ENCODE data around the gene BRAF.
"Not testable (repeated sequence)": the region's sequence is repeated elsewhere in the genome, so short reads cannot be mapped to it uniquely, and the experiment has no call there.

- TF ChIP-seq, protein P1, sequence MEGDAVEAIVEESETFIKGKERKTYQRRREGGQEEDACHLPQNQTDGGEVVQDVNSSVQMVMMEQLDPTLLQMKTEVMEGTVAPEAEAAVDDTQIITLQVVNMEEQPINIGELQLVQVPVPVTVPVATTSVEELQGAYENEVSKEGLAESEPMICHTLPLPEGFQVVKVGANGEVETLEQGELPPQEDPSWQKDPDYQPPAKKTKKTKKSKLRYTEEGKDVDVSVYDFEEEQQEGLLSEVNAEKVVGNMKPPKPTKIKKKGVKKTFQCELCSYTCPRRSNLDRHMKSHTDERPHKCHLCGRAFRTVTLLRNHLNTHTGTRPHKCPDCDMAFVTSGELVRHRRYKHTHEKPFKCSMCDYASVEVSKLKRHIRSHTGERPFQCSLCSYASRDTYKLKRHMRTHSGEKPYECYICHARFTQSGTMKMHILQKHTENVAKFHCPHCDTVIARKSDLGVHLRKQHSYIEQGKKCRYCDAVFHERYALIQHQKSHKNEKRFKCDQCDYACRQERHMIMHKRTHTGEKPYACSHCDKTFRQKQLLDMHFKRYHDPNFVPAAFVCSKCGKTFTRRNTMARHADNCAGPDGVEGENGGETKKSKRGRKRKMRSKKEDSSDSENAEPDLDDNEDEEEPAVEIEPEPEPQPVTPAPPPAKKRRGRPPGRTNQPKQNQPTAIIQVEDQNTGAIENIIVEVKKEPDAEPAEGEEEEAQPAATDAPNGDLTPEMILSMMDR (IDR thresholded peaks at IDR 0.05): not testable (repeated sequence)
- not testable (repeated sequence) for TF ChIP-seq POLR2A (IDR thresholded peaks at IDR 0.05)
These were observed 3.2 kb upstream of the BRAF start for GRCh38 chr7:140927945-140928344.

Data from heart left ventricle (tissue), 13 donors.